Tibial artery (tissue), 4 donors: ENCODE measurements around the gene PRSS16.

Experiments used
- DNase-seq, 2 donors: peaks; one replicate each; pipeline ENCODE4 v3.0.0-alpha.2; 2019
- H3K27ac ChIP-seq, 2 donors: fragments of 200-600 bp; sonication (generic) in 1 of 2; 1 replicate in 1 of 2; 2 replicates in 1 of 2; pipeline ENCODE4 v1.5.1; 2018 to 2019; ENCODE audit warnings: mild to moderate bottlenecking in 1 of 2
- H3K27me3 ChIP-seq, 2 donors: fragments of 200-600 bp; sonication (generic) in 1 of 2; one replicate each; pipeline versions ENCODE4 v1.5.1 to v1.6.0; 2016 to 2019
- H3K36me3 ChIP-seq, 3 donors: fragments of 200-600 bp; sonication (generic) in 2 of 3; one replicate each; pipeline ENCODE4 v1.5.1; 2016 to 2019; ENCODE audit warnings: mild to moderate bottlenecking in 2 of 3
- H3K4me1 ChIP-seq, 4 donors: fragments of 200-600 bp; sonication (generic) in 2 of 4; 1 replicate in 3 of 4; 2 replicates in 1 of 4; pipeline ENCODE4 v1.5.1; 2016 to 2019
- H3K4me3 ChIP-seq, 2 donors: fragments of 200-600 bp; sonication (generic) in 1 of 2; 1 replicate in 1 of 2; 2 replicates in 1 of 2; pipeline ENCODE4 v1.5.1; 2018 to 2019; ENCODE audit warnings: mild to moderate bottlenecking in 2 of 2
- H3K9me3 ChIP-seq, 3 donors: fragments of 200-600 bp; sonication (generic) in 1 of 3; one replicate each; pipeline ENCODE4 v1.5.1; 2016 to 2019
- CTCF ChIP-seq, 2 experiments: fragments of 200-600 bp in 1 of 2; fragments of 450-650 bp in 1 of 2; IDR thresholded peaks; one replicate each; pipeline ENCODE4 v1.5.1; 2017 to 2019; ENCODE audit warnings: antibody characterized with exemption in 2 of 2, mild to moderate bottlenecking in 1 of 2, moderate library complexity in 1 of 2
- intact Hi-C: fragments of 100-400 bp; cut with DNase I; formaldehyde crosslinking; loops from one replicate; pipeline ENCODE4 v1.15.0; 2023; ENCODE audit warnings: low total_unique reads

The PRSS16 gene

DNA sequence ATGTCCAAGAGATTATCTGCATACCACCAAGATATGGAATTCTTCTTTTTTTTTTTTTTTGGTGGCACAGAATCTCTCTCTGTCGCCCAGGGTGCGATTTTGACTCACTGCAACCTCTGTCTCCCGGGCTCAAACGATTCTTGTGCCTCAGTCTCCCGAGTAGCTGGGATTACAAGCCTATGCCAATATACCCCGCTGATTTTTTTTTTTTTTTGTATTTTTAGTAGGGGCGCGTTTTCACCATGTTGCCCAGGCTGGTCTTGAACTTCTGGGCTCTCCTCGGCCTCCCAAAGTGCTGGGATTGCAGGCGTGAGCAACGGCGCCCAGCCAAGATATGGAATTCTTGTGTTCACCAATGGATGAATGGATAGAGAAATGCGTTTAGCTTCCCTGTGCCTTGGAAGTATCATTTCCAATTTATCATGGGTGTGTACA lies 33.6 kb downstream of the PRSS16 start:
- no peak for TF ChIP-seq CTCF (IDR thresholded peaks at IDR 0.05)
- no peaks in the 10 kb centered on the region for H3K36me3 ChIP-seq
- DNase-seq: no peak
- no peak overlapping the region for H3K4me3 ChIP-seq
- intact Hi-C loops: no loop called here
- H3K4me1 ChIP-seq: no peaks in the 10 kb centered on the region
- no peak overlapping the region for H3K27ac ChIP-seq
- peaks cover 6 to 83% of the 10 kb centered on the region in 2 donors for H3K27me3 ChIP-seq
- peaks cover 0 to 21% (median 8%) of the 10 kb centered on the region in 3 donors for H3K9me3 ChIP-seq

DNA sequence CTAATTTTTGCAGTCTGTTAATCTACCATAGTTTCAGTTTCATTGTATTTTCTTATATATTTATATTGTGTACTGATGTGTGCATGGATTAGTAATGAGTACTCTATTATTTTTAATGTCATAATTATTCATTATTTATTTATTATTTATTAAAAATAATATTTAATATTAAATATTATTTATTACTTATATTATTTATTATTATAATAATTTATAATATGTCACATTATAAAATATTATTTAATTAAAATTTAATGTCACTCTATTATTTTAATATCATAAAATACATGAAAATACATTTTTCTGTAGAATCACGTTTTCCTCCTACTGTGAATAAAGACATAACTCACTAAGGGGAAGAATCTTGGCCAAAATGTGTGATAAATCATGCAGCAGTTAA lies 34.1 kb downstream of the PRSS16 start:
- Histone ChIP-seq H3K36me3 (no peaks in the 10 kb centered on the region), H3K27ac (no peak overlapping the region), H3K9me3 (peaks cover 0 to 19% (median 8%) of the 10 kb centered on the region in 3 donors), H3K4me1 (no peaks in the 10 kb centered on the region), H3K4me3 (no peak overlapping the region), H3K27me3 (peaks cover 6 to 84% of the 10 kb centered on the region in 2 donors)
- TF ChIP-seq CTCF (IDR thresholded peaks at IDR 0.05): no peak
- intact Hi-C loops: no loop called here
- DNase-seq: no peak

GRCh38 chr6:27283279-27283678 lies 35.8 kb downstream of the PRSS16 start:
- Histone ChIP-seq H3K27ac (no peak overlapping the region), H3K4me3 (no peak overlapping the region), H3K27me3 (peaks cover 6 to 85% of the 10 kb centered on the region in 2 donors), H3K36me3 (no peaks in the 10 kb centered on the region), H3K9me3 (peaks cover 0 to 11% (median 8%) of the 10 kb centered on the region in 3 donors), H3K4me1 (no peaks in the 10 kb centered on the region)
- DNase-seq: no peak
- intact Hi-C loops: no loop called here
- TF ChIP-seq CTCF (IDR thresholded peaks at IDR 0.05): no peak

- intact Hi-C loops: no loop called here
- H3K36me3 ChIP-seq: no peaks in the 10 kb centered on the region
- no peaks in the 10 kb centered on the region for H3K4me1 ChIP-seq
- DNase-seq: no peak
- peaks cover 0 to 13% (median 10%) of the 10 kb centered on the region in 3 donors for H3K9me3 ChIP-seq
- H3K27me3 ChIP-seq: peaks cover 6 to 89% of the 10 kb centered on the region in 2 donors
- TF ChIP-seq CTCF (IDR thresholded peaks at IDR 0.05): no peak
- no peak overlapping the region for H3K27ac ChIP-seq
- H3K4me3 ChIP-seq: no peak overlapping the region
These were observed 38.6 kb downstream of the PRSS16 start for GRCh38 chr6:27286141-27286540.

DNA sequence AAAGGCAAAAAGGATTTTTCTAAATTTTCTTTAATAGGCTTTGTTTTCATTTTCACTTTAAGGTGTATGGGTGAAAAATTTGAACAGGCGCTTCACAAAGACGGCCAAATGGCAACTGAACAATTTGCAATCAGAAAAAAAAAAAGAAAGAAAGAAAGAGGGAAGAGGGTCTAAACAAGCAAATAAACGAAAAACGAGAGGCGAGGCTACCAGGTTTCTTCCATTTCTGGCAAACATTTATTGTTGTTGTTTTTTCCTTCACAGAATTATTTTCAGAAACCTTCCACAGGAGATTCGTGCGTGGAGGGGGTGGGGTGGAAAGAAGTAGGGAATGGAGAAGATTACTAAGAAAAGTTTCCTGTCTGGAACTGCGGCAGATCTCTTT lies 40.2 kb downstream of the PRSS16 start:
- H3K9me3 ChIP-seq: peaks cover 0 to 15% (median 14%) of the 10 kb centered on the region in 3 donors
- H3K36me3 ChIP-seq: no peaks in the 10 kb centered on the region
- no peak overlapping the region for H3K4me3 ChIP-seq
- intact Hi-C loops: no loop called here
- peaks cover 3 to 94% of the 10 kb centered on the region in 2 donors for H3K27me3 ChIP-seq
- DNase-seq: no peak
- no peak for TF ChIP-seq CTCF (IDR thresholded peaks at IDR 0.05)
- no peak overlapping the region for H3K27ac ChIP-seq
- no peaks in the 10 kb centered on the region for H3K4me1 ChIP-seq
